CD4-positive, alpha-beta T cell treated with Interleukin-4 for 4 hours (primary cell): ENCODE measurements around the gene IGF2BP3.

ENCODE experiments used
- DNase-seq: peaks from one replicate; pipeline ENCODE4 v3.0.0-alpha.2; 2020

The IGF2BP3 gene

DNA sequence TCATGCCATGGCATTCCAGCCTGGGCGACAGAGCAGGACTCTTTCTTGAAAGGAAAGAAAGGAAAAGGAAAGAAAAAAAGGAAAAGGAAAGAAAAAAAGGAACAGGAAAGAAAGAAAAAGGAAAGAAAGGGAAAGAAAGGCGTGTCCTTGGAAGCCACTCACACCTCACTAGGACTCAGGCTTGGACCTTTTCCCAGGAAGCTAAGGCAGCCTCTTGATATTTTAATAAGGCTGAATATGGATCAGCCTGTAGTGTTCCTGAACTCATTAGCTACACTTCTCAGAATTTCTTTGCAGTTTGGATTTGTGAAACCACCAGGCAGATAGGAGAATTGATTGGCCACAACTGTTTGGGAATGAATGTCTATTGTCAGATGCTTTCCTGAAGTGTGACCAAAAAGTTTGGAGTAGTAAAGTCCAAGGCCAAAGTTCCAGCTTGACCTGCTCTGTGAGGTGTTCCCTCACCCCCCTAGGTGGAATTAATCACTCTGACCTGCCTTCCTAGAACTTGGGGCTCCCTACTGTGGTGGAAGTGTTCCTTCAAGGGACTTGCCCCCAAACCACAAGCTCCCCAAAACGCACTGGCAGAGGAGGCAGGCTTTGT is 178.2 kb downstream of the IGF2BP3 start:
- no peak for DNase-seq

DNA sequence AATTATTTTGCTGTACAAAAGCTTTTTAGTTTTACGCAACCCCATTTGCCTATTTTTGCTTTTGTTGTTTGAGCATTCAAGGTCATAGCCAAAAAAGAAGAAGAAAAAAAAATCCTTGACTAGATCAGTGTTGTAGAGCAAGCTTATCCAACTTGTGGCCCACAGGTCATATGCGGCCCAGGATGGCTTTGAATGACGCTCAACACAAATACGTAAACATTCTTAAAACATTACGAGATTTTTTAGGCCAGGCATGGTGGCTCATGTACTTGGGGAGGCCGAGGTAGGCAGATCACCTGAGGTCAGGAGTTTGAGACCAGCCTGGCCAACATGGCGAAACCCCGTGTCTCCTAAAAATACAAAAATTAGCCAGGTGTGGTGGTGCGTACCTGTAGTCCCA is 179.3 kb downstream of the IGF2BP3 start:
- DNase-seq, result no peak

DNA sequence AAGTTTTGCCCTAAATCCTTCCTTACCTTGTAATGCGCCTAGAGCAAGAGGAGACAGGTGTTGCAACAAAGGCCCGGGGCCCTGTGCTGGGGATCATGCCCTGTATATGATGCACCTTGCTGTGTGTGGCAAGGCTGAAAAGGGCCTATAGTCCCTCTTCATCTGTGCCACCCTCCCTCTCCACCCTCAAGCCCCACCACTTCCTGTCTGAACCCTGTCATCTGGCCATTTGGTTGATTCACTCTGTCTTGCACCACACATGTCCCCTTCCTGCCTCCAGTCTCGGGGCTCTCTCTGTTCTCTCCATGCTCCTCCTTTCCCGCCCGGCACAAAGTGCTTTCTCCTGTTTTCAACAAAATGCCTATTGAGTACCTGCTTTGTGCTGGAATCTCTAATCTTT is 182.7 kb downstream of the IGF2BP3 start:
- no peak for DNase-seq

DNA sequence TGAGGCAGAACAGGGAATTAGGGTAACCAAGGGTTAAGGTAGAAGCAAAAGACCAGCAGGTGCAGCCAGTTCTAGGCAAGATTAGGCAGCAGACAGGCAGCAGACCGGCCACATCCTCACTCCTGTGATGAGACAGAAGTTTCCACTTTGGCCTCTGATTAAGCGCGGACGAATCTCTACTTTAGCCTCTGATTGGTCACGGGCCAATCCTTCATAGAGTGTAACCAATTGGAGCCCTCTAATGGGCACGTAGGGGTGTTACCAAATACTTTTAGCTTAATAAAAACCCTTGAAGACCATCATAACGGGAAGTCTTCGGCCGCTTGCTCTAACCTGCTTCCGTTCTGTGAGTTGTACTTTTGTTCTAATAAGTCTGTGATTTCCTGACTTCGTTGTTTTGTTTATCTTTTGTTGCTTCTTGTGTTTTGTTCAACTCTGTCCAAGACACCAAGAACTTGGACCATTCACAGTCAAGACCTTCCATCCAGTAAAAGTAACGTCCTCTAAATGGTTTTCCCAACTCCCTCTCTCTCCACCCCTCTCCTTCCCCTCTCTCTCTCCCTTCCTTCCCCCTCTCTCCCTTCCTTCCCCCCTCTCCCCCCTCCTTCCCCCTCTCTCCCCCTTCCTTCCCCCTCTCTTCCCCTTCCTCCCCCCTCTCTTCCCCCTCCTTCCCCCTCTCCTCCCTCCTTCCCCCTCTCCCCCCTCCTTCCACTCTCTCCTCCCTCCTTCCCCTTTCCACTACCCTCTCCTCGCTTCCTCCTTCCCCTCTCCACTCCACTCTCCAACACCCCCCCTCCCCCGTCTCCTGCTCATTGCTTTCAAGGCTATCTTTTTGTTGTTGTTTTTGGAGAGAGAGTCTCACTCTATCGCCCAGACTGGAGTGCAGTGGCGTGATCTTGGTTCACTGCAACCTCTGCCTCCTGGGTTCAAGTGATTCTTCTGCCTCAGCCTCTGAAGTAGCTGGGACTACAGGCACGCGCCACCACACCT is 184.3 kb downstream of the IGF2BP3 start:
- DNase-seq, result no peak

DNA sequence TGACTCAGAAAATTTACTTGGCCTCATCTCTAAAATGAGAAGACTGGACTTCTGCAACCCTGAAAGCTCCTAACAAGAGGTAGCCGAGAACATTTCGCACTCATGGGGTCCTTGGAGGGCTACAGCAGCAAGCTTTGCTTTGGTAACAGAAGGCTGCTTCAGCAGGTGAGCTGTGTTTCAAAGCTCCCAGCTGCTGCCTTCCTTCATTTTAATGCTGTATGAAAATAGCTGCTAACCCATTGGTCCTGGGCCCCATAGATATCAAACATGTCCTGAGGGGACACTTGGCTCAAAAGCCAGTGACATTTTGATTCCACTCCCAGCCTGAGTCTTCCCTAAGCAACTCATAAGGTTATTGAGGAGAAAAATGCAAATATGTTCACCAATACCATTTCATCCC is 185.4 kb downstream of the IGF2BP3 start:
- DNase-seq, result no peak

DNA sequence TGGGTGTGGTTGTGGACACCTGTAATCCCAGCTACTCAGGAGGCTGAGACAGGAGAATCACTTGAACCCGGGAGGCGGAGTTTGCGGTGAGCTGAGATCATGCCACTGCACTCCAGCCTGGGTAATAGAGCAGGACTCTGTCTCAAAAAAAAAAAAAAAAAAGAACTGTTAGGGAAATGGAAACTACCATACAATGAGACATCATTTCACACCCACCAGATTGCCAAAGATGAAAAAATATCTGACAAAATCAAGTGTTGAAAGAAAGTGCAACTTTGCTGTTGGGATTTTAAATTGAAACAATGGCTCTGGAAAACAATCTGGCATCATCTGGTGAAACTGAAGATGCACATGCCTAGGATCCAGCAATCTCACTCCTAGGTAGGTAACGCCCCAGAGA is 187.2 kb downstream of the IGF2BP3 start:
- no peak for DNase-seq

DNA sequence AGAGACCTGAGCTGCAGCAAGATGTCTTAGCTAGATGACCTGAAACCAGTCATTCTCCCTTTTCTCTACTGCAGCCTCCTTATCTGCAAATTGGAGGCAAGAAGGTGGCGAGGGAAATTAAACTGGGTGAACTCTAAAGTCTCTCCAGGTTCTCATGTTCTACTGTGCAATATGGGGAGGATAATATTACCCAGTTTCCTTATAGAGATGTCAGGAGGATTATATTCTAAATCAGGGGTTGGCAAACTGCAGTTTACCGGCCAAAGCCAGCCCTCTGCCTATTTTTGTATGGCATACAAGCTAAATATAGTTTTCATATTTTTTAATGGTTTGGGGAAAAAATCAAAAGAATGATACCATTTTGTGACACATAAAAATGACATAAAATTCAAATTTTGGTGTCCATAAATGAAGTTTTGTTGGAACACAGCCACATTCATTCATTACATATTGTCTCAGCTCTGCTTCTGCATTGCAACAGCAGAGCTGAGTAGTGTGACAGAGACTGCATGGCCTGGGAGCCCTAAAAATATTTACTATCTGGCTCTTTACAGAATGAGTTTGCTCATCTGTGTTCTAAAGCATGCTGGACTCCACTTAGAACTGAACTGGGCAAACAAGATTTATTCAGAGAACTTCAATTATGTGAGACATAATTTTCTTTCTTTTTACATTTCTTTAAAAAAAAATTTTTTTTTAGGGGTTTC is 190.3 kb downstream of the IGF2BP3 start:
- DNase-seq, result no peak

DNA sequence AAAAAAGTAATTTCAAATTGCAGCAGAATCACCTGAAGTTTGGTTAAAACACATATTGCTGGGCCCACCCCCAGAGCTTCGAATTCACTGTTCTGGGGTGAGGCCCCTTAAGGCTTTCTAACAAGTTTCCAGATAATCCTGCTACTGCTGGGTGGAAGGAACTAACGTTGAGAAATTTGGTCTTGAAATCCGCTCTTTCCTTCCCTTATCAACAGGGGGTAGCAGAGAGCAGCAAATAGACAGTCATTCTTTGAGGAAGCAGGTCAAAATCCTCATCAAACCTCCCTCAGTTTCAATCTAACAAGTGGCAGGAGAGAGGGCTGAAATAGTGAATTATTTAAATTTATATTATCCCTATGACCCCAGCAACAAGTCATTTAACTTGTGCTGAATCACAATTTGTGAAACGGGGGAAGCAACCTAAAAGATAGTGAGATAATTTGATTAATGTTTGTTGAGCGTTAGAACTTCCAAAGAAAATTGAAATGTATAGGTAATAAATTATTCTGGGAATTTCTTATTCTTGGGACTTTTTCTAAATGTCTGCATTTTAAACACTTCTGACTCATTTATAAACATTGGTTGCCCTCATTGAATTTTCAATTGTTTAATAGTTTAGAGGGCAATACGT is 192.8 kb downstream of the IGF2BP3 start:
- peak; percentile 69 for DNase-seq

DNA sequence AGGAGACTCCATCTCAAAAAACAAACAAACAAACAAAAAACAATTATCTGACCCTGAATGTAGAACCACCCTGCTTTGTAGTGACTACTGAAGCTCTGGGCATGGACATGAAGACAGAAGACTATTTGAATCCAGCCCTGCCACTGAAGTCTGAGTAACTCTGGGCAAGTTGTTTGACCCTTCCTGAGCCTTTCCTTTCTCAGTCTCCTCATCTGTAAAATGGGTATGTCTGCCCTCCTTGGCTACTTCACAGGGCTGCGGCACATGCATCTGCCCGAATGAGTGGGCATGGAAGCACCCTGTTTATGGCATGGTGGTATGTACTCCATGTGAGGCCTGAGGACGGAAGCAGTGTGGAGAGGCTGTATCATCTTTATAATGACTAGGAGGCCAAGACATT is 193.3 kb downstream of the IGF2BP3 start:
- DNase-seq, result no peak

DNA sequence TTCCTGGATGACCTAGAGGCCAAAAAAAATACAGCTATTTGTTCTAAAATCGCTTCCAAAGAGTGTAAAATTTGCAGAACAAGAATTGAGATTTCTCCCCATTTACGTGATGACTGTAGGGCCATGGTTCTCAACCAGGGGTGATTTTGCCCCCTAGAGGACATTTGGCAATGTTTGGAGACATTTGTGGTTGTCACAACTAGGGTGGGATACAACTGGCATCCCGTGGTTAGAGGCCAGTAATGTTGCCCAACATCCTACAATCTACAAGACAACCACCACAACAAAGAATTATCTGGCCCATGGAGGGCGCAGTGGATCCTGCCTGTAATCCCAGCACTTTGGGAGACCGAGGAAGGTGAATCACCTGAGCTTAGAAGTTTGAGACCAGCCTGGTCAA is 193.9 kb downstream of the IGF2BP3 start:
- DNase-seq, result no peak

DNA sequence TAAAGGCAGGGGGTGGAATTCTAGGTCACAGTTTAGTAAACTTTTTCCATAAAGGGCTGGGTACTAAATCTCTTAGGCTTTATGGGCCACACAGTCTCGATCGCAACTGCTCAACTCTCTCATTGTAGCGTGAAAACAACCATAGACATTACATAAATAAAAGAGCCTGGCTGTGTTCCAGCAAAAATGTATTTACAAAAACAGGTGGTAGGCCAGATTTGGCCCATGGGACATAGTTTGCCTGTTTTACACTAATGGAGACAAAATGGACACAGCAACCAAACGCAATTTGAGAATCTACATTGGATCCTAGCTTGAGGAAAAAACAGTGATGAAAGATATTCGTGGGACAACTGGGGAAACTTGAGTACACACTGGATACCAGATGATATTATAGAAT is 194.4 kb downstream of the IGF2BP3 start:
- DNase-seq, result no peak

DNA sequence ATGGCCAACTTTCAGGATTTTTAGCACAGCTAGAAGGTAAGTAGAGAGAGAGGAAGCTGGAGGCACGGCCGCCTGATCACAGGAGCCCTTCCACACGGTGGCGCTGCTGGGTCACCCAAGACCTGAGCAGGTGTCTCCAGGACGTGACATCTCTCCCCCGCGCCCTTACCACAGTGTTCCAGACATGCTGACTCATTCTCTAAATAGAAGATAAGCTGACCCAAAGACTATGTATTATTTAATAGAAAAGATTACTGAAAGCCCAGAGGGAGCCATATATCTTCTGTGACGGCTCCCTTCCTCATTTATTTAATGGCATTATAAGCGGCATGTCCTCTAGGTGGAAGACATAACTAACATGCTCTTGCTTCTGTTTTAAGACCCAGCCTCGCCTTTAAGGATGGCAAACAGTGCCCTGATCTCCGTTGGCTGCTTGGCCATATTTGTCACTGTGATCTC is 197.1 kb downstream of the IGF2BP3 start:
- peak; percentile 85 for DNase-seq

DNA sequence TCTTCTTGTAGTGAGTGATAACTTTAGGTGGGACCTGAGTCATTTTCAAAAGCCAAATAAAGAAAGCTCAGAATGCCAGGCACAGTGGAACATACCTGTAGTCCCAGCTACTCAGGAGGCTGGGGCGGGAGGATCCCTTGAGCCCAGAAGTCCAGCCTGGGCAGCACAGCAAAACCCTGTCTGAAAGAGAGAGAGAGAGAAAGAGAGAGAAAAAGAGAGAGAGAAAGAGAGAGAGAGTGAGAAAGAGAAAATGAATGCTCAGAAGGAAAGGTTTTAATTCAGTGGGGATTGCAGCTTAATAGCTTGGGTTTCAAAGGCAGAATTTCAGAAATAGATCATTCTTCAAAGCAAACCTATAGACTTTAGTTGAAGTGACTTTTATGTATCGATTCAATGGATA is 198.0 kb downstream of the IGF2BP3 start:
- no peak for DNase-seq

DNA sequence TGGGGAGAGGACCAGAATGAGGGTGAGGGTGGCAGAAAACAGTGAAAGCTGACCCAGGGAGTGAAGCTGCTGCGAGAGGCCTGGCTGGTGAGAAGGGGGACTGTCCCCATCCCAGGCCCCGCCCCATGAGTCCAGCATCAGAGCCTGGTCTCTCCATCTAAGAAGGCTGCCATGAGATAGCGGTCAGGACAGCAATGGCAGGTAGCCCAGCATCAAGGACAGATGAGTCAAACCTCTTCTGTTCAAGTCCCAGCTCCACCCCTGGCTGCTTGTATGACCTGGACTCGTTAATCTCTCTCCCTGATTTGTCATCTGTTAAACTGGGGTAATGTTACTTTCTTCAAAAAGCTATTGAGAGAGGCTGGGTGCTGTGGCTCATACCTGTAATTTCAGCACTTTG is 201.5 kb downstream of the IGF2BP3 start:
- DNase-seq, result no peak

DNA sequence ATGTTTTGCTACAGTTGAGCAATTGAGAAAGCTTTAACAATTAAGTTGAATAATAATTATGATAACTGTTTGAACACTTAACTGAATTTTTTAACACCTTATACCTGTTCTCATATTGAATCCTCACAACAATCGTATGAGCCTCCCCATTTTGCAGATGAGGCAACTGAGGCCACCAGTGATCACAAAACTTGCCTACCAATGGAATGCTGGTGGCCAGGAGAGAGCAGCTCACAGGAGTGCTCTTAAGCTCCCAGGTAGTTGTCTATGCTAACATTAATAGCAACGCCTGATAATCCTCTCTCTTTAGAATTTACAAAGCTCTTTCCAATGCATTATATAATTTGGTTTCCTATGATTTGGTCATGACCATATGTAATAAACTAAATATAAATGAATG is 202.1 kb downstream of the IGF2BP3 start:
- DNase-seq, result no peak

DNA sequence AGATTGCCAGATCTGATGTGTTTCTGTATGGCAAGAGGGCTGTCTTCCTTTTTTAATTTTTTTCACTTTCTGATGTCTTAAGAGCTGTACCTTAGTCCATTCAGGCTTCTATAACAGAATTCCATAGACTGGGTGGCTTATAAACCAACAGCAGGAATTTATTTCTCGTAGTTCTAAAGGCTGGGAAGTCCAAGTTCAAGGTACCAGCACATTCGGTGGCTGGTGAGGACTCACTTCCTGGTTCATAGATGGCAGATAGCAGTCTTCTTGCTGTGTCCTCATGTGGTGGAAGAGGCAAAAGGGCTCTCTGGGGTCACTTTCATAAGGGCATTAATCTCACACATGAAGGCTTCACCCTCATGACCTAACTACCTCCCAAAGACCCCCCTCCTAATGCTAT is 202.9 kb downstream of the IGF2BP3 start:
- DNase-seq, result no peak

DNA sequence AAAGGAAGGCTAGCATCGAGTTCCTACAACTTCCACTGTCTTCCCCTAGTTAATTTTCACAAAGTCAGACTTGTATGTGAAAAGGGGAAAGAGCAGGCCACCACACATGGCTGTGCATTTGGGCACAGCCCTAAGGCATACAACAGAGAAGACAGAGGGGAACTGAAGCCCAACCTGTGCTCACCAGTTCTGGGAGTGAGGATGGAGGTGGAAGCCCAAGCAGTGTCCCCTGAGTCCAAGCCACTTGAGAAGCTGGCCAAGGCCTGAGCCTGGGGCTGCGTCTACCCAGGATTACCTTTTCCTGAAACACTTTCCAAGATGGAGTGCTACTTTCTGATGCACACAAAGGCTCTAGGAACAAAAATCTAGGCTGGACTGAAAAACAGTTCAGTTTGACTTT is 203.4 kb downstream of the IGF2BP3 start:
- DNase-seq, result no peak

DNA sequence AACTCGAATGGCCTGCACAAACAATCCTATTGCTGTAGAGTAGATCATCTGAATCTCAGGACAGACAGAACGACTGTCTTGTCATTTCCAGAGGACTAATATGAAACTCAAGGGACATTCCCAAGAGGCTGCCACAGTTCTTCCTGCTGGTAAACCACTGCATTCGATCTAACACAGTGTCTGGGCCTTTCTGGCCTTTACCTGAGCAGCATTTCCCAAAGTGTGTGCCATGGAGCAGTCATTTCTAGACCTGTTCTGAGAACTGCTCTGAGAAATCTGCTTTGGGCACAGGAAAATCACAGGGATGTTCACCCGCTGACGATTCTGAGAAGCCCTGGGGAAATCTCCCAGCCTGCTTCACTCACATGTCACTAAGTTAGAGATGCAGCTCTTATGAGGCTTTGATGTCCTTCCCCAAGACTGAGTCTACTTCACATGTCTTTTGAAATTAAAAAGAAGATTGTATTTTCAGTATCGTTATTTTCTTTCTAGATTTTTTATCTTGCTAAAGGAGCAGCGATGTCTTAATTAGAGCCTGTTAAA is 205.3 kb downstream of the IGF2BP3 start:
- no peak for DNase-seq

DNA sequence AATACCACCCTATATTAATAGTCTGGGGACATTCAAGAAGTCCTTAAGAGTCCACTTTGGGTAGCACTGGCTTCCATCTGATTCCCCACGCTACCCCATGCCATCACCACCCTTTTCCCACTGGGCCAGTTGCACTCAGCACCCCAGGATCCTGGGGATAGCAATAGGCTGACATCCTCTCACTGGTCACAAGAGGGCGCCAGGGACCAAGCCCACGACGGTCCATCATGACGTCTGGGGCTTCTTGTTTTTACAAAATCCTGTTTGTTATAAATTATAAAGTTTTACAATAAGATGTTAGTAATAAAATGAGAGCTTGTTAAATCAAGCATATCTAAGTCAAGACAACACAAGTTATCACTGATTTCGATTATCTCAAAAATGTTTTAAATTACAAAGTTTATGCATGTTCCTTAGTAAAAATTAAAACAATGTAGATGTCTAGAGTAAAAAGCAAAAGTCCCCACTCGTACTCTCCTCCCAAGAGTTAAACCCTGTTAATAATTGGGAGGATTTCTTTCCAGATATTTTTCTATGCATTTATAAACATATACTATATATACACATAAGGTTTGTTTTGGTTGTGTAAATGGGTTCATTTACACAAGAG is 208.3 kb downstream of the IGF2BP3 start:
- peak; percentile 38 for DNase-seq

DNA sequence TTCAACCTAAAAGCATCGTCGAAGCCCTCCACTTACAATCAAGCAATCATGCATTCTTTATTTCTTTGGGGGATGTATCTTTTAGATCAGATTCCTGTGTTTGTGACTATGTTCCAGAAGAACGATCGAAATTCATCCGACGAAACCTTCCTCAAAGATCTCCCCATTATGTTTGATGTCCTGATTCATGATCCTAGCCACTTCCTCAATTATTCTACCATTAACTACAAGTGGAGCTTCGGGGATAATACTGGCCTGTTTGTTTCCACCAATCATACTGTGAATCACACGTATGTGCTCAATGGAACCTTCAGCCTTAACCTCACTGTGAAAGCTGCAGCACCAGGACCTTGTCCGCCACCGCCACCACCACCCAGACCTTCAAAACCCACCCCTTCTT is 209.9 kb downstream of the IGF2BP3 start:
- DNase-seq, result no peak
